Measurements from ENCODE around the gene INPP5F. TPM values are rescaled to one million over a fixed set of nuclear protein-coding genes. Genes with fewer than 3 reads are reported as not detected.

INPP5F gene
- polyA plus RNA-seq, 1 of the 3 experiments (the other 2 are of a cell fraction): 7.8 TPM

DNA sequence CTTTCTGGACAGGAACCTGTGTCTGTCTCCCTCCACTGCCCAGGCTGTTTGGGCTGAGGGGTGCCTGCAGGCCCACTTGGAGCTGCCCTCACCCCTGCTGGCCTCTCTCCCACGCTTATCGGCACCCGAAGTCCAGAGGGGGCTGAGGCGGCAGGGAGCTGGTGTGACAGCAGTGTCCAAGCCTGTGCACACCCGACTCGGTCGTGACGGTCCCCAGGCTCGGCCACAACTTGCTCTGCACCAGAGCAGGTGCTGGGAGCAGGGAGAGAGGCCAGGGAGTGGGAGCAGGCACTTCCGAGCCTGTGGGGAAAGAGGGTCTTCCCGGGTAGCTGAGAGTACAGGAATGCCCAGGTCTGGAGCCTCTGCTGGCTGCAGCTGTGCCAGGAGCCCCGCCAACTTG, 23.0 kb downstream of the INPP5F start:
- DNase-seq: no peak
- WGBS (ENCODE audit: low lambda C conversion rate): 85% methylated on average over 4 of the region's 12 CpGs
- no peak overlapping the region for H2AFZ ChIP-seq (ENCODE audit: low read depth)
- no peaks in the 10 kb centered on the region for H3K9me3 ChIP-seq
- no peak overlapping the region for H3K4me3 ChIP-seq (ENCODE audit: low read depth in 2 of 2, low read length in 1 of 2)
- TF ChIP-seq YY1 (IDR thresholded peaks at IDR 0.05; ENCODE audit: low read depth) (no peak), FOXM1 (IDR thresholded peaks at IDR 0.05; ENCODE audit: low read depth) (no peak), RCOR1 (IDR thresholded peaks at IDR 0.05; ENCODE audit: low read length) (no peak), RFX5 (IDR thresholded peaks at IDR 0.05; ENCODE audit: low read length) (no peak)
- TF ChIP-seq, protein P1, sequence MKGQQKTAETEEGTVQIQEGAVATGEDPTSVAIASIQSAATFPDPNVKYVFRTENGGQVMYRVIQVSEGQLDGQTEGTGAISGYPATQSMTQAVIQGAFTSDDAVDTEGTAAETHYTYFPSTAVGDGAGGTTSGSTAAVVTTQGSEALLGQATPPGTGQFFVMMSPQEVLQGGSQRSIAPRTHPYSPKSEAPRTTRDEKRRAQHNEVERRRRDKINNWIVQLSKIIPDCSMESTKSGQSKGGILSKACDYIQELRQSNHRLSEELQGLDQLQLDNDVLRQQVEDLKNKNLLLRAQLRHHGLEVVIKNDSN (IDR thresholded peaks at IDR 0.05; ENCODE audit: borderline replicate concordance, low read depth): no peak
- TF ChIP-seq, protein P2, sequence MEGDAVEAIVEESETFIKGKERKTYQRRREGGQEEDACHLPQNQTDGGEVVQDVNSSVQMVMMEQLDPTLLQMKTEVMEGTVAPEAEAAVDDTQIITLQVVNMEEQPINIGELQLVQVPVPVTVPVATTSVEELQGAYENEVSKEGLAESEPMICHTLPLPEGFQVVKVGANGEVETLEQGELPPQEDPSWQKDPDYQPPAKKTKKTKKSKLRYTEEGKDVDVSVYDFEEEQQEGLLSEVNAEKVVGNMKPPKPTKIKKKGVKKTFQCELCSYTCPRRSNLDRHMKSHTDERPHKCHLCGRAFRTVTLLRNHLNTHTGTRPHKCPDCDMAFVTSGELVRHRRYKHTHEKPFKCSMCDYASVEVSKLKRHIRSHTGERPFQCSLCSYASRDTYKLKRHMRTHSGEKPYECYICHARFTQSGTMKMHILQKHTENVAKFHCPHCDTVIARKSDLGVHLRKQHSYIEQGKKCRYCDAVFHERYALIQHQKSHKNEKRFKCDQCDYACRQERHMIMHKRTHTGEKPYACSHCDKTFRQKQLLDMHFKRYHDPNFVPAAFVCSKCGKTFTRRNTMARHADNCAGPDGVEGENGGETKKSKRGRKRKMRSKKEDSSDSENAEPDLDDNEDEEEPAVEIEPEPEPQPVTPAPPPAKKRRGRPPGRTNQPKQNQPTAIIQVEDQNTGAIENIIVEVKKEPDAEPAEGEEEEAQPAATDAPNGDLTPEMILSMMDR (IDR thresholded peaks at IDR 0.05): no peak
- peaks cover 0 to 4% of the 10 kb centered on the region in 2 experiments; a peak in 2 of 4 replicates for H3K4me1 ChIP-seq (ENCODE audit: control insufficient read depth in 1 of 2, insufficient read depth in 2 of 2, low read depth in 1 of 2, low read length in 1 of 2)
- H3K79me2 ChIP-seq (ENCODE audit: insufficient read depth): peaks cover 31% of the 10 kb centered on the region
- H3K9me2 ChIP-seq: no peaks in the 10 kb centered on the region
- H3K4me2 ChIP-seq: no peak overlapping the region
- no peaks in the 10 kb centered on the region for H3K36me3 ChIP-seq (replicated peaks in 1 of 2; ENCODE audit: control insufficient read depth in 1 of 2, insufficient read depth in 2 of 2, low read length in 1 of 2)
- H4K20me1 ChIP-seq (ENCODE audit: insufficient read depth): no peaks in the 10 kb centered on the region
- ChIA-PET POLR2A (no interaction called here), CTCF (interaction anchor here (0.6 to 8.2 kb wide), 8 partner anchors 13 to 207 kb away, joined by 3 to 156 read pairs (median 4); no protein-coding TSS in a partner anchor)
- H3K27ac ChIP-seq (ENCODE audit: low read depth in 2 of 2, low read length in 1 of 2): no peak overlapping the region
- H3F3A ChIP-seq (replicated peaks; ENCODE audit: insufficient read depth): no peaks in the 10 kb centered on the region
- H3K27me3 ChIP-seq (ENCODE audit: insufficient read depth): no peaks in the 10 kb centered on the region
- H3K9ac ChIP-seq: no peak overlapping the region

DNA sequence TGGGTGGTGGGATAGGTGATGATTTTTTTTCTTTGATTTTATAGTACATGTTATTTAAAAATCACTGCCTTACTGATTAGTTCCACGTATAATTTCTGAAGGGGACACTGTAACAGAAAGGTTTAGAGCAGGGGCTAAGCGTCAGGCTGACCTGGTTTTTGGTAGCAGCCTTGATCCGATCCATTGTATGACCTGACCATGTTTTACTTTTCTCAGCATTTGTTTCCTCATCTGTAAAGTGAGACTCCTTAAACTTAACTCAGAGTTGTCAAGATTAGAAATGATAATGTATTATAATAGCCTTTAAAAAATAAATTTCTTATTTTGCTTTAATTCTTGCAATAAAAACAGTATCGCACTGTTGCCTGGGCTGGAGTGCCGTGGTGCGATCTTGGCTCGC, 23.6 kb downstream of the INPP5F start:
- no peak overlapping the region for H3K27ac ChIP-seq (ENCODE audit: low read depth in 2 of 2, low read length in 1 of 2)
- 92% methylated on average over 7 of the region's 7 CpGs for WGBS (ENCODE audit: low lambda C conversion rate)
- POLR2A ChIA-PET: no interaction called here
- peaks cover 0 to 7% of the 10 kb centered on the region in 2 experiments; a peak in 2 of 4 replicates for H3K4me1 ChIP-seq (ENCODE audit: control insufficient read depth in 1 of 2, insufficient read depth in 2 of 2, low read depth in 1 of 2, low read length in 1 of 2)
- H2AFZ ChIP-seq (ENCODE audit: low read depth): no peak overlapping the region
- H3K4me3 ChIP-seq (ENCODE audit: low read depth in 2 of 2, low read length in 1 of 2): no peak overlapping the region
- H3K79me2 ChIP-seq (ENCODE audit: insufficient read depth): peaks cover 28% of the 10 kb centered on the region
- H3K9ac ChIP-seq: no peak overlapping the region
- H3K4me2 ChIP-seq: no peak overlapping the region
- no peaks in the 10 kb centered on the region for H3K27me3 ChIP-seq (ENCODE audit: insufficient read depth)
- H3F3A ChIP-seq (replicated peaks; ENCODE audit: insufficient read depth): no peaks in the 10 kb centered on the region
- no peaks in the 10 kb centered on the region for H3K9me2 ChIP-seq
- H3K36me3 ChIP-seq (replicated peaks in 1 of 2; ENCODE audit: control insufficient read depth in 1 of 2, insufficient read depth in 2 of 2, low read length in 1 of 2): no peaks in the 10 kb centered on the region
- CTCF ChIA-PET: interaction anchor here (0.6 to 8.2 kb wide), 11 partner anchors 10 to 207 kb away, joined by 3 to 156 read pairs (median 26); partner anchors contain the start of gene MCMBP
- no peaks in the 10 kb centered on the region for H3K9me3 ChIP-seq
- no peak for TF ChIP-seq JUND (IDR thresholded peaks at IDR 0.05)
- no peak for DNase-seq
- no peaks in the 10 kb centered on the region for H4K20me1 ChIP-seq (ENCODE audit: insufficient read depth)

Measured in SK-N-SH (cell line).